Glutamatergic neuron (in vitro differentiated cells): ENCODE measurements around the gene SSBP1. TPM values are rescaled to one million over a fixed set of nuclear protein-coding genes. Genes with fewer than 3 reads are reported as not detected.

Experiments
- DNase-seq: peaks from one replicate; pipeline ENCODE4 v3.0.0; 2022
- H3K27ac Mint-ChIP-seq: one replicate; pipeline ENCODE4 v1.8.0; 2020; ENCODE audit warnings: mild to moderate bottlenecking, mixed read lengths, inconsistent platforms; ENCODE audit not compliant: unreplicated experiment
- H3K27me3 Mint-ChIP-seq: one replicate; pipeline ENCODE4 v1.8.0; 2020; ENCODE audit warnings: mild to moderate bottlenecking, moderate library complexity, mixed read lengths, inconsistent platforms; ENCODE audit not compliant: unreplicated experiment
- H3K36me3 Mint-ChIP-seq: one replicate; pipeline ENCODE4 v1.8.0; 2020; ENCODE audit warnings: mild to moderate bottlenecking, mixed read lengths, inconsistent platforms; ENCODE audit not compliant: unreplicated experiment
- H3K4me1 Mint-ChIP-seq: one replicate; pipeline ENCODE4 v1.8.0; 2020; ENCODE audit warnings: mild to moderate bottlenecking, low read depth, mixed read lengths, inconsistent platforms; ENCODE audit not compliant: unreplicated experiment
- H3K4me3 Mint-ChIP-seq: one replicate; pipeline ENCODE4 v1.8.0; 2020; ENCODE audit warnings: mild to moderate bottlenecking, mixed read lengths, inconsistent platforms; ENCODE audit not compliant: unreplicated experiment
- H3K9me3 Mint-ChIP-seq: one replicate; pipeline ENCODE4 v1.8.0; 2020; ENCODE audit warnings: mild to moderate bottlenecking, moderate library complexity, mixed read lengths, inconsistent platforms; ENCODE audit not compliant: unreplicated experiment
- CTCF ChIP-seq: fragments of 200-600 bp; sonication (generic); IDR thresholded peaks from one replicate; pipeline ENCODE4 v1.5.0; 2021; ENCODE audit not compliant: partially characterized antibody, unreplicated experiment
- total RNA-seq: library from RNA; stranded (reverse); fragmentation: NEBNext Ultra II Directional; extraction: Animal tissue kit (Norgen Biotek cat#: 25700); gene quantifications from one replicate; pipeline ENCODE4 v1.2.1, GENCODE V29; 2021; ENCODE audit not compliant: unreplicated experiment

Gene SSBP1
- total RNA-seq, 1 donor from 2014 or later: 123 TPM

GRCh38 chr7:141776374-141776773, 38.2 kb downstream of the SSBP1 start, which contains the start of gene TAS2R4:
TSS of gene TAS2R4 (plus strand) at chr7:141776674. CDS start at chr7:141778489, 1,815 bp downstream.
- no peak for TF ChIP-seq CTCF
- Mint-ChIP-seq H3K36me3 (peaks cover 6% of the 10 kb centered on the region), H3K9me3 (peaks cover 2% of the 10 kb centered on the region), H3K27ac (no peak within 1 kb of the TSS), H3K4me3 (no peak within 1 kb of the TSS), H3K4me1 (no peaks in the 10 kb centered on the region), H3K27me3 (no peaks in the 10 kb centered on the region)
- DNase-seq: no peak

GRCh38 chr7:141785706-141786552, 47.8 kb downstream of the SSBP1 start:
- no peaks in the 10 kb centered on the region for H3K27me3 Mint-ChIP-seq
- peak; percentile 73 for TF ChIP-seq CTCF
- H3K9me3 Mint-ChIP-seq: no peaks in the 10 kb centered on the region
- no peak for DNase-seq
- H3K4me3 Mint-ChIP-seq: no peak overlapping the region
- H3K27ac Mint-ChIP-seq: no peak overlapping the region
- no peaks in the 10 kb centered on the region for H3K36me3 Mint-ChIP-seq
- H3K4me1 Mint-ChIP-seq: peaks cover 2% of the 10 kb centered on the region

GRCh38 chr7:141788296-141788695, 50.1 kb downstream of the SSBP1 start:
- TF ChIP-seq CTCF: no peak
- no peaks in the 10 kb centered on the region for H3K27me3 Mint-ChIP-seq
- H3K36me3 Mint-ChIP-seq: no peaks in the 10 kb centered on the region
- no peak overlapping the region for H3K4me3 Mint-ChIP-seq
- H3K9me3 Mint-ChIP-seq: no peaks in the 10 kb centered on the region
- H3K27ac Mint-ChIP-seq: no peak overlapping the region
- peaks cover 2% of the 10 kb centered on the region for H3K4me1 Mint-ChIP-seq
- no peak for DNase-seq

DNA sequence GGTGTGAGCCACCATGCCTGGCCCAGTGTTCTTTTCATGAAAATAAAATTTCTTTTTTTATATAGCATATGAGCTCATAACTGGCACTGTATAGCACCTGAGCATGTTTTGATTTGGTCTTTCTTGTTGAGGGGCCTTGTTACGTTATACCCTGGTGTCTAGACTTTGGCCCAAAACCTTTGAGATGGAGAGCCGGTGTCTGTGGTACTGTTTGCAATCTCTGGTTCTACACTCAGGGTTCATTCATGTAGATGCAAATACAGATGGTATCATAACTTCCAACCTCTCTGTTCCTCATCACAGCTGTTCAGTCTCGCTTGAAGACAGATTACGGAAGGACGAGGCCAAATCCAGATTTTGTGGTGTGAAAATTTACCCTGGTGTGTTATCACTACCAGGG, 51.8 kb downstream of the SSBP1 start, which contains the start of gene TAS2R5:
Gene TAS2R5, plus strand, starts transcription at position 301 of the 400 bp plus-strand sequence. CDS start 145 bp downstream, outside the sequence.
- no peaks in the 10 kb centered on the region for H3K36me3 Mint-ChIP-seq
- H3K27me3 Mint-ChIP-seq: no peaks in the 10 kb centered on the region
- H3K27ac Mint-ChIP-seq: no peak within 1 kb of the TSS
- H3K4me3 Mint-ChIP-seq: no peak within 1 kb of the TSS
- TF ChIP-seq CTCF: no peak
- DNase-seq: no peak
- H3K9me3 Mint-ChIP-seq: no peaks in the 10 kb centered on the region
- H3K4me1 Mint-ChIP-seq: peaks cover 2% of the 10 kb centered on the region

DNA sequence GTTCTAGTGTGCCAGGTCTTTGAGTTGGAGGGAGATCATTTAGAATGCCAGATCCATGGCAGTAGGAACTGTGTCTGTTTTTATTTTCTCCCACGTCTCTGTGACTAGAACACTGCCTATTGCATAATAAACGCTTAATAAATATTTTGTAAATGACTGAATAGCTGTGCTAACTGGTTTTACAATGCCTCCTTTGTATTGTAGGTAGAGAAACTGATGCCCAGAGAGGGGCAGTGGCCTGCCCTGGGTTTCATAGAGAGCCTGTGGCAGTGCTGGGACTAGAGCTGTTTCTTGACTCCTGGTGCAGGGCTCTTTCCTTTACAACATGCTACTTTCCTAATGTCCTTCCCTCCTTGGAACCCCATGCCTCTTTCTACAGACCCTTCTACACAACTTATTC, 54.4 kb downstream of the SSBP1 start:
- H3K27me3 Mint-ChIP-seq: no peaks in the 10 kb centered on the region
- no peak for DNase-seq
- no peaks in the 10 kb centered on the region for H3K9me3 Mint-ChIP-seq
- no peak overlapping the region for H3K4me3 Mint-ChIP-seq
- TF ChIP-seq CTCF: no peak
- H3K4me1 Mint-ChIP-seq: no peaks in the 10 kb centered on the region
- H3K36me3 Mint-ChIP-seq: no peaks in the 10 kb centered on the region
- H3K27ac Mint-ChIP-seq: no peak overlapping the region
